ENCODE measurements around the gene DNLZ. TPM values are rescaled to one million over a fixed set of nuclear protein-coding genes. Genes with fewer than 3 reads are reported as not detected.

DNLZ gene
- total RNA-seq, 4 donors from 2014 or later, result 37.9 to 65.1 (median 54.3) TPM

- Histone ChIP-seq H3K36me3 (no peaks in the 10 kb centered on the region), H3K9me3 (no peaks in the 10 kb centered on the region), H3K27me3 (peaks cover 6 to 24% (median 17%) of the 10 kb centered on the region in 3 donors), H3K4me3 (peak within 1 kb of the TSS; percentile 46 to 57 (median 52)), H3K4me1 (peaks cover 0 to 11% of the 10 kb centered on the region in 2 donors), H3K27ac (peak within 1 kb of the TSS; percentile 22 to 44 (median 32))
- in situ Hi-C loops (cut with MboI; ENCODE audit: low sequenced_read_pairs in 4 of 4) (no loop called here), intact Hi-C loops (cut with DNase I; ENCODE audit: low total_unique reads) (no loop called here)
- peak; percentile 23 to 26 for TF ChIP-seq POLR2A (IDR thresholded peaks at IDR 0.05)
- no peak for TF ChIP-seq CTCF (IDR thresholded peaks at IDR 0.05 in 4 of 5, conservative IDR thresholded peaks at IDR 0.05 in 1 of 5)
- ATAC-seq (peak in 1 of 2 donors; percentile 34), DNase-seq (no peak)
Observed at GRCh38 chr9:136327304-136327974, 36.1 kb downstream of the DNLZ start, which contains the start of gene GPSM1. GPSM1 (plus strand) TSS chr9:136327539; CDS start chr9:136327696, 157 bp downstream.

DNA sequence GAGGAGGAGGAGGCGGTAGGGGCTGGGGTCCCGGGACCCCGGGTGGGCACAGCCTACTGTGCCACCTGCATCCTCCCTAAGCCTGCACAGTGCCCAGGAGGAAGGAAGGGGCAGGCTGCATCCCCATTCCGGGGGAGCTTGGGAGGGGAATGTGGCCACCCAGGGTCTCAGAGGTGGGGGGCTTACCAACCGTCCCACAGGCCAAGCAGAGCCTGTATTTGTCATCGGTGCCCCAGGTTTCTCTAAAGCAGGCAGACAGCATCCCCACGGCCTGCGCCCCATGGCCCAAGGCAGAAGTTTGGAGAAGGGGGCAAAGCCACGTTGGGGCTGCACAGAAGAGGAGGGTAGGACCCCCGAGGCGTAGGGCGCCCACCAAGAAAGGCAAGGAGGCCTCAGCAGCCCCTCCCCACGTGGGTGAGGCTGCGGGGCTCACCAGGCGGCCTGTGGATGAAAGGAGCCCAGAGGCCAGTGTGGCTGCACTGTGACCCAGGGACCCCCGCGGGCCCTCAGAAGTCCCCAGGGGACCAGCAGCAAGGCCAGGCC lies 36.7 kb downstream of the DNLZ start:
- ATAC-seq (no peak), DNase-seq (no peak)
- Histone ChIP-seq H3K9me3 (no peaks in the 10 kb centered on the region), H3K27me3 (peaks cover 6 to 24% (median 23%) of the 10 kb centered on the region in 3 donors), H3K27ac (peak overlapping the region in 2 of 4 donors; percentile 25 to 39), H3K4me3 (peak overlapping the region in 3 of 4 donors; percentile 35 to 57 (median 53)), H3K36me3 (no peaks in the 10 kb centered on the region), H3K4me1 (peaks cover 0 to 11% of the 10 kb centered on the region in 2 donors)
- in situ Hi-C loops (cut with MboI; ENCODE audit: low sequenced_read_pairs in 4 of 4), result no loop called here
- intact Hi-C loops (cut with DNase I; ENCODE audit: low total_unique reads), result no loop called here
- no peak for TF ChIP-seq CTCF (IDR thresholded peaks at IDR 0.05 in 4 of 5, conservative IDR thresholded peaks at IDR 0.05 in 1 of 5)
- TF ChIP-seq POLR2A (IDR thresholded peaks at IDR 0.05), result no peak

GRCh38 chr9:136326061-136326760 lies 37.3 kb downstream of the DNLZ start:
- H3K4me3 ChIP-seq, result no peak overlapping the region
- peaks cover 0 to 11% of the 10 kb centered on the region in 2 donors for H3K4me1 ChIP-seq
- H3K36me3 ChIP-seq, result no peaks in the 10 kb centered on the region
- DNase-seq (no peak), ATAC-seq (no peak)
- in situ Hi-C loops (cut with MboI; ENCODE audit: low sequenced_read_pairs in 4 of 4), result no loop called here
- intact Hi-C loops (cut with DNase I; ENCODE audit: low total_unique reads), result no loop called here
- no peaks in the 10 kb centered on the region for H3K9me3 ChIP-seq
- TF ChIP-seq POLR2A (IDR thresholded peaks at IDR 0.05) (no peak), CTCF (IDR thresholded peaks at IDR 0.05 in 4 of 5, conservative IDR thresholded peaks at IDR 0.05 in 1 of 5) (no peak)
- H3K27ac ChIP-seq, result peak overlapping the region in 2 of 4 donors; percentile 10 to 25
- peaks cover 6 to 29% (median 24%) of the 10 kb centered on the region in 3 donors for H3K27me3 ChIP-seq

GRCh38 chr9:136325358-136325757 lies 38.2 kb downstream of the DNLZ start:
- in situ Hi-C loops (cut with MboI; ENCODE audit: low sequenced_read_pairs in 4 of 4), result no loop called here
- Histone ChIP-seq H3K27me3 (peaks cover 6 to 31% (median 24%) of the 10 kb centered on the region in 3 donors), H3K4me3 (no peak overlapping the region), H3K4me1 (peaks cover 0 to 11% of the 10 kb centered on the region in 2 donors), H3K9me3 (no peaks in the 10 kb centered on the region), H3K27ac (no peak overlapping the region), H3K36me3 (no peaks in the 10 kb centered on the region)
- TF ChIP-seq CTCF (IDR thresholded peaks at IDR 0.05 in 4 of 5, conservative IDR thresholded peaks at IDR 0.05 in 1 of 5) (no peak), POLR2A (IDR thresholded peaks at IDR 0.05) (no peak)
- ATAC-seq (no peak), DNase-seq (no peak)
- intact Hi-C loops (cut with DNase I; ENCODE audit: low total_unique reads), result no loop called here
